Activated CD4-positive, alpha-beta T cell treated with anti-CD3 and anti-CD28 coated beads, Interleukin-2, amount 10 ng/mL, durations not matched to agents 24 days and 14 days (primary cell): ENCODE results near the gene C17orf114.
"Not testable (repeated sequence)": the region's sequence is repeated elsewhere in the genome, so short reads cannot be mapped to it uniquely, and the experiment has no call there.

Experiments used
- DNase-seq: peaks from one replicate; pipeline ENCODE4 v3.0.0; 2022
- H3K27ac Mint-ChIP-seq: one replicate; pipeline ENCODE4 v1.8.0; 2022; ENCODE audit warnings: mild to moderate bottlenecking, mixed read lengths
- H3K27me3 Mint-ChIP-seq: one replicate; pipeline ENCODE4 v1.8.0; 2022; ENCODE audit warnings: mixed read lengths
- H3K36me3 Mint-ChIP-seq: one replicate; pipeline ENCODE4 v1.8.0; 2022; ENCODE audit warnings: low read depth, mild to moderate bottlenecking, mixed read lengths
- H3K4me1 Mint-ChIP-seq: one replicate; pipeline ENCODE4 v1.8.0; 2021; ENCODE audit warnings: mixed read lengths
- H3K4me3 Mint-ChIP-seq: one replicate; pipeline ENCODE4 v1.8.0; 2022; ENCODE audit warnings: mild to moderate bottlenecking, moderate library complexity, mixed read lengths
- H3K9me3 Mint-ChIP-seq: one replicate; pipeline ENCODE4 v1.8.0; 2021; ENCODE audit warnings: mixed read lengths
- intact Hi-C: fragments of 100-400 bp; cut with micrococcal nuclease; formaldehyde crosslinking; loops from one replicate; pipeline ENCODE4 v1.15.1; 2023

The C17orf114 gene

DNA sequence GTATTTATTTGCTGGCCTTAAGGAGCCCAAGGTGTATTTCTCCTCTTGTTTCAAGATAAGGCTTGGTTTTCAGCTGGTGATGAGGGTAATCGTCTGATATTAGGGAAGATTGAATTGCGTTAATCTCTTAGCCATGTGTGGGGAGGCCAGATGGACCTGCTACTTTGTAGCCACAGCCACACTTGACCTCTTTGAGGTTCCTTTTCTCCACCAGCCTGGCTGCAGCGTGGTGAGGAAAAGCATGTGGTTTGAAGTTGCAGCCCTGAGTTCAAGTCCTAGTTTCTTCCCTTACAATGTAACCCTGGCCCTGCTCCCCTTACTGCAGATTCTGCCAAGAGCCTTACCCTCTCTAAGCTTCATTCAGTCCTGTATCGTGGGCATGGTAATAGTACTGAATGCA lies 34.1 kb upstream of the C17orf114 start:
- DNase-seq, result no peak
- no peaks in the 10 kb centered on the region for H3K9me3 Mint-ChIP-seq
- H3K4me3 Mint-ChIP-seq, result peak overlapping the region; percentile 90
- intact Hi-C loops, result loop anchor here (10.0 kb wide), 1 partner anchor 49 kb away; no protein-coding TSS in a partner anchor
- H3K36me3 Mint-ChIP-seq, result peaks cover 28% of the 10 kb centered on the region
- peaks cover 2% of the 10 kb centered on the region for H3K27me3 Mint-ChIP-seq
- H3K4me1 Mint-ChIP-seq, result peaks cover 55% of the 10 kb centered on the region
- H3K27ac Mint-ChIP-seq, result peak overlapping the region; percentile 13

DNA sequence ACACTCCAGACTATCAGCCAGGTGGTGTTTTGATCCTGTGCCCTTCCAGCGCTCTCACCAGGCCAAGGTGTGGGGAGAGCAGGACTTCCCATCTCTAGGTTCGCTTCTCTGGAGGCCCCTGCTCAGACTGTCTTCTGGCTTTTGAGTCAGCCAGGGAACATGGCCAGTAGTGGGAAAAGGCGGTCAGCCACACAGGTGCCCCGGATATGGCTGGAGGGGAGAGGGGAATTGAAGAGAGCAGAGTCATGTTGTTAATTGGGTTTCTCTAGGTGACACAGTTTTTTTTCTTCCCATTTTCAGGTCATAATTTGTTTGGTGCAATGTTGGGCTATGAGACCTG lies 32.5 kb upstream of the C17orf114 start:
- Mint-ChIP-seq H3K4me1 (peaks cover 40% of the 10 kb centered on the region), H3K4me3 (peak overlapping the region; percentile 90), H3K27ac (peak overlapping the region; percentile 83), H3K27me3 (peaks cover 2% of the 10 kb centered on the region), H3K9me3 (no peaks in the 10 kb centered on the region), H3K36me3 (peaks cover 25% of the 10 kb centered on the region)
- intact Hi-C loops, result loop anchor here (10.0 kb wide), 1 partner anchor 50 kb away; no protein-coding TSS in a partner anchor
- DNase-seq, result no peak

DNA sequence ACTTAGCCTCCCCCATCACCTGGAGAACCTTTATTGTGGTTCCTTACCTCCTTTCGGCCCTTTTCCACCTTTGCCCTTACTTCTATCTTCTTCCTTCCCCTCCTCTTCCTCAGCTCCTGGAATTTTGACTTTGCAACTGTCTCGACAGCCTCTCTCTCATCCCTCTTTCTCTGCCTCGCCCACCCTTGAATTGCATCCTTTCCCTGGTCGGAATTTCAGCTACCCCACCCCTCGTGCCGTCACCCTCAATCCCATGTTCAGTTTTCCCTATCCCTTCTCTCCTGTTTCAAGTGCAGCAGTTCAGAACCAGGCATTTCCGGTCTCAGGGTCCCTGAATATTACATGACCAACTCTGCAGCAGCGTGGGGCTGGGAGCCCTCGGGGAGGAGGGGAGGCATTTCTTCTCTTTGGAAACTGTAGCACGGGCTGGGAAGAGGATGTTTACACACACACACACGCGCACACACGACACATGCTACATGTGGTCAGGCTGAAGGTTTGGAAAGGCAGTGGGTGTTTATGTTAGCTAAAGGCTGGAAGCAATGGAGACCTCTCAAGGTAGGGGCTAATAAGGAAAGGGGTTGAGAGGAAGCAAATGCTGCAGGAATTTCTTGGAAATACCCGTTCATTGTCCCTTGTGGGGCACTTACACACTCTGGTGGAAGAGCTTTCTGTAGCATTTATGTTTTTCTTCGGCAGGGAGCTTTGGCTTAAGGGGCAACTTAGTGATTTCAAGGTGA lies 32.0 kb upstream of the C17orf114 start:
- intact Hi-C loops, result loop anchor here (1.0 to 10.0 kb wide), 3 partner anchors 44 to 124 kb away; partner anchors contain the start of gene ARRB2

DNA sequence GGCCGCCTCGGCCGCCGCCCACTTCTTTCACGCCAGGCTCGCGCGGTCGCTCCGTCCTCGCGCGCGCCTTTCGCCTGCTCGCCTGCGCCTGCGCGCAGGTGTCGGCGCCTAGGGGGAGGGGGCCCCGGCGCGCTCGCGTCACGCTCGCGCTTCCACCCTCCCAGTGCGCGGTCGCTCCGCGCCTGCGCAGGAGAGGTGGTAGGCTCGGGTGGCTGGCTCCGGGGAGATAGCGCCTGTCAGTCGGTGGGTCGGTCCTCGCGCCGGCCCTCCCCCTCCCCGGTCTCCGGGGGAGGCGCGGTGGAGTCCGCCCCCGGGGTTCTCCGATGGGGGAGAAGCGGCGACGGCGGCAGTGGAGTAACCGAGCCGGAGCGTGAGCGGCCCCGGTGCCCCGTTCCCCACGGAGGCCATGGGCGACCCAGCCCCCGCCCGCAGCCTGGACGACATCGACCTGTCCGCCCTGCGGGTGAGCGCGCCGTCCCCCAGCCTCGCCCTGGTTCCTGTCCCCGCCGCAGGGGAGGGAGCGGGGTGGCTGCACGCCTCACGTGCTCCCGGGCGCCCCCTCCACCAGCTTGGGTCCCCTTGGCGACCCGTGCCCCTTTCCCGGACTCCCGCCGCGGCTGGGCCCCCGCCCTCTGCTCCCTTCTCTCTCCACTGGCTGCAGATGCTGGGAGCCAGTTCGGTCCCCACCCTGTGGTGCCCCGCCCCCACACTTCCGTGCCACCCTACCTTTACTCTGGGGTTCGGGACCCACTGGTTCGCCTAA lies 31.2 kb upstream of the C17orf114 start, which contains the start of gene MINK1:
Gene MINK1, plus strand, starts transcription at position 163 of the 763 bp plus-strand sequence. Its CDS starts 244 bp downstream, at position 407.
- peaks cover 33% of the 10 kb centered on the region for H3K4me1 Mint-ChIP-seq
- H3K4me3 Mint-ChIP-seq, result peak within 1 kb of the TSS; percentile 90
- peaks cover 13% of the 10 kb centered on the region for H3K36me3 Mint-ChIP-seq

More for the DNA sequence above, 32.0 kb upstream of the C17orf114 start:
- peaks cover 2% of the 10 kb centered on the region for H3K27me3 Mint-ChIP-seq
- H3K4me3 Mint-ChIP-seq, result peak overlapping the region; percentile 90
- peaks cover 34% of the 10 kb centered on the region for H3K4me1 Mint-ChIP-seq
- peak; percentile 73 for DNase-seq
- peaks cover 20% of the 10 kb centered on the region for H3K36me3 Mint-ChIP-seq
- H3K27ac Mint-ChIP-seq, result peak overlapping the region; percentile 83
- H3K9me3 Mint-ChIP-seq, result no peaks in the 10 kb centered on the region

DNA sequence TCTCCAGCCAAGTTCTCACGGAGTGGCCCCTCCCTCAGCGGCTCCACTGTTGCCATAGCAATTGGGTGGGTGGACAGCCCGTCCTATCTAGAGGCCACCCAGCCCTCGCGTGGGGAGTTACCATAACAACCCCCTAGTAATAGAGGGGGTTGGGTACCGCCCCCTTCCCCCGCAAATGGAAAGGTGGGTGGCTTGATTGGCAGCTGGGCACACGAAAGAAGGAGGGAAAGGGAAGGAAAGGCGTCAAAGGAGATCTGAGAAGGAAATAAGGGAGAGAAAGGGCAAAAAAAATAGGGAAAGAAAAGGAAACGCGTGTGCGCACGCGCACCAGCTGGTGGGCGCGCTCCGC lies 30.7 kb upstream of the C17orf114 start:
- Mint-ChIP-seq H3K4me3 (peak overlapping the region; percentile 84), H3K27ac (peak overlapping the region; percentile 95), H3K4me1 (peaks cover 31% of the 10 kb centered on the region)
- not testable (repeated sequence) for H3K27me3 Mint-ChIP-seq, DNase-seq, H3K9me3 Mint-ChIP-seq, H3K36me3 Mint-ChIP-seq
- intact Hi-C loops, result loop anchor here (1.0 to 10.0 kb wide), 3 partner anchors 43 to 123 kb away; partner anchors contain the start of gene ARRB2

More for the DNA sequence above, 31.2 kb upstream of the C17orf114 start, which contains the start of gene MINK1:
- peaks cover 2% of the 10 kb centered on the region for H3K27me3 Mint-ChIP-seq
- H3K27ac Mint-ChIP-seq, result peak within 1 kb of the TSS; percentile 95
- intact Hi-C loops, result loop anchor here (1.0 to 10.0 kb wide), 3 partner anchors 43 to 123 kb away; partner anchors contain the start of gene ARRB2
- peak; percentile 97 for DNase-seq
- no peaks in the 10 kb centered on the region for H3K9me3 Mint-ChIP-seq

DNA sequence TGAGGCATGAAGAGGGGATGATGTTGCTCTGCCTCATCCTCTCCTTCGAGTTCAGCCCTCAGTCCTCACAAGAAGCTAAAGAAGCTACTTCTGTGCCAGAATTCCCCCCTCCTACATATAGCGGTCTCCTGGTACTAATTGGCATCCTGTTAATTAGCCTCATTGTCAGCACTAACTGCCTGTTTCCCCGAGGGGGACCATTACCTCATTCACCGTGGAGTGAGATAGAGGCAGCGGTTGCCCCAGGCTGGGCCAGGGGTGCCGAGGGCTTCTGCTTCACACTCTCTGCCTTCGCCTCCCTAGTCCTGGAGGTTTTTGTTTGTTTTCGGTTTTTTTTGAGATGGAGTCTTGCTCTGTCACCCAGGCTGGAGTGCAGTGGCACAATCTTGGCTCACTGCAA lies 25.3 kb upstream of the C17orf114 start:
- no peak for DNase-seq
- Mint-ChIP-seq H3K36me3 (no peaks in the 10 kb centered on the region), H3K27me3 (no peaks in the 10 kb centered on the region), H3K4me3 (no peak overlapping the region), H3K9me3 (no peaks in the 10 kb centered on the region), H3K4me1 (no peaks in the 10 kb centered on the region), H3K27ac (no peak overlapping the region)
- intact Hi-C loops, result no loop called here

DNA sequence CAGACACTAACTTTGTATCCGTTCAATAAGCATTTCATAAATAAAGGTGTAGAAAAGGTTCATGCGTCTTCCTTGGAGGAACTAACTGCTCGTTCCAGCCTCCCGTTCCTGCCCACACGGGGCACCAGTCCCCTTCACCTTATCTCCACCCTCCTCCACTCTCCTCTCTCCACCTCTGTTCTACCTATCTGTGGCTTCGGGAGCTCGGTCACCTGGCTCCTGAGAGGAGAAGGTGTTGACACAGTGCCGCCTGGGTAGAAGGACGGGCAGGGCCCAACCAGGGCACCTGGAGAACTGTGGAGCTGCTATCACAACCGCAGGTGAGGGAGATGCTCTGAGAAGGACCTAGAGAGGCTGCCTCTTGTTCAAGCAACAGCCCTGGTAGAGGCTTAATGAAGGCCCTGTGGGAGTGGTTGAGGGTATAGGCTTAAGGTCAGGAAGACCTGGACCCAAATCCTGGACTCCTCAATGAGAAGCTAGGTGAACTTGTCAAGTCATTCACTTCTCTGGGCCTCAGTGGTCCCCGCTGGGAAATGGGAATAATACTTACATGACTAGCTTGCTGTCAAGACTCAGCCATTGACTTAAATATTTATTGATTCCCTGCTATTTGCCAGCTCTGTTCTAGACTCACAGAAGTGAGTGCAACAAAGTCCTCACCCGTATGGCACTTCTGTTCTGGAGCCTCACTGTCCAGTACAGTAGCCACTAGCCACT lies 21.4 kb upstream of the C17orf114 start:
- peaks cover 2% of the 10 kb centered on the region for H3K36me3 Mint-ChIP-seq
- H3K4me3 Mint-ChIP-seq, result no peak overlapping the region
- intact Hi-C loops, result no loop called here
- no peaks in the 10 kb centered on the region for H3K9me3 Mint-ChIP-seq
- H3K4me1 Mint-ChIP-seq, result no peaks in the 10 kb centered on the region
- no peaks in the 10 kb centered on the region for H3K27me3 Mint-ChIP-seq
- no peak for DNase-seq
- H3K27ac Mint-ChIP-seq, result no peak overlapping the region

DNA sequence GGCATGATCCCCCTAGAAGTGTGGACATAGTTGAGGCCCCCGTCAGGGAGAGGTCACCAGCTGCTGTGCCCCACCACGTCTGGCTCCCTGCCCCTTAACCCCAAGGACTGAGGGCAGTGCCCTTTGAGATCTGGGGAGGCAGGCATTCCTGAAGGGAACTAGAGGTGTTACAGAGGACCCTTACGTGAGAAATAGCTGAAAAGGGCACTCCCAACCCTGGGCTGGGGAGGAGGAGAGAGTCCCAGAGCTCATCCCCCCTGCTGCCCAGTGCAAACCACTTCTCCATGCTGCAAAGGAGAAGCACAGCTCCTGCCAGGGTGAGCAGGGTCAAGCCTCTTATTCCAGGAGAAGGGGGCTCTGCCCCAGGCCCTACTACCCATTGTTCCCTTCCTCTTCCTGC lies 20.7 kb upstream of the C17orf114 start:
- H3K9me3 Mint-ChIP-seq, result no peaks in the 10 kb centered on the region
- no peaks in the 10 kb centered on the region for H3K4me1 Mint-ChIP-seq
- no peak for DNase-seq
- intact Hi-C loops, result no loop called here
- H3K36me3 Mint-ChIP-seq, result peaks cover 2% of the 10 kb centered on the region
- H3K27me3 Mint-ChIP-seq, result no peaks in the 10 kb centered on the region
- H3K4me3 Mint-ChIP-seq, result no peak overlapping the region
- no peak overlapping the region for H3K27ac Mint-ChIP-seq

DNA sequence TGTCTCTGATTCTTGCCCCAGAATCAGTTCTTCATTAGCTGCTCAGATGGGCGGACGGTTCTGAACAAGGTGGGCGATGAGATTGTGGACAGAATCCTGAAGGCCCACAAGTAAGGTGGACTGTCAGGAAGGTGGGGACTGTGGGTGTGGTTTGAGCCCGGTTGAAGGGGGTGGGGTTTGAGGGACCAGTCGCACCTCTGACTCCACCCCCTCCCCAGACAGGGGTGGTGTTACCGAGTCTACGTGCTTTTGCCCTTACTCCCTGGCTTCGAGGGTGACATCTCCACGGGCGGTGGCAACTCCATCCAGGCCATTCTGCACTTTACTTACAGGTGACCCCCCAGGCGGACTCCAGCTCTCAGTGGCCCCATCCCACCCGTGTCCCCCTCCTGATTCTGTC lies 16.1 kb upstream of the C17orf114 start:
- Mint-ChIP-seq H3K4me3 (no peak overlapping the region), H3K9me3 (no peaks in the 10 kb centered on the region), H3K4me1 (no peaks in the 10 kb centered on the region), H3K27ac (no peak overlapping the region), H3K27me3 (no peaks in the 10 kb centered on the region), H3K36me3 (peaks cover 6% of the 10 kb centered on the region)
- DNase-seq, result no peak
- intact Hi-C loops, result no loop called here

DNA sequence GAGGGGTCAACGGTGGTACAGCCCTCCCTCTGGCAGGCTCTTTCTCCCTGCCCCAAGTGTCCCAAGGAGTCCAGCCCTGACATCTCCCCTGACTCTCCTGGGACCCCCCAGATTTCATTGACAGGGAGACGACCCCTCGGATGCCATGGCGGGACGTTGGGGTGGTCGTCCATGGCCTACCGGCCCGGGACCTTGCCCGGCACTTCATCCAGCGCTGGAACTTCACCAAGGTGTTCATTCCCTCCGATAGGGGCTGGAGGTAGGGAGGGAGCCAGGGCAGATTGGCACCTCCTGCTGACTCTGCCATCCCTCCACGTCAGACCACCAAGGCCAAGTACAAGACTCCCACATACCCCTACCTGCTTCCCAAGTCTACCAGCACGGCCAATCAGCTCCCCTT lies 14.7 kb upstream of the C17orf114 start:
- no peak overlapping the region for H3K4me3 Mint-ChIP-seq
- DNase-seq, result no peak
- H3K27me3 Mint-ChIP-seq, result no peaks in the 10 kb centered on the region
- peaks cover 6% of the 10 kb centered on the region for H3K36me3 Mint-ChIP-seq
- H3K4me1 Mint-ChIP-seq, result no peaks in the 10 kb centered on the region
- H3K27ac Mint-ChIP-seq, result no peak overlapping the region
- intact Hi-C loops, result no loop called here
- no peaks in the 10 kb centered on the region for H3K9me3 Mint-ChIP-seq

DNA sequence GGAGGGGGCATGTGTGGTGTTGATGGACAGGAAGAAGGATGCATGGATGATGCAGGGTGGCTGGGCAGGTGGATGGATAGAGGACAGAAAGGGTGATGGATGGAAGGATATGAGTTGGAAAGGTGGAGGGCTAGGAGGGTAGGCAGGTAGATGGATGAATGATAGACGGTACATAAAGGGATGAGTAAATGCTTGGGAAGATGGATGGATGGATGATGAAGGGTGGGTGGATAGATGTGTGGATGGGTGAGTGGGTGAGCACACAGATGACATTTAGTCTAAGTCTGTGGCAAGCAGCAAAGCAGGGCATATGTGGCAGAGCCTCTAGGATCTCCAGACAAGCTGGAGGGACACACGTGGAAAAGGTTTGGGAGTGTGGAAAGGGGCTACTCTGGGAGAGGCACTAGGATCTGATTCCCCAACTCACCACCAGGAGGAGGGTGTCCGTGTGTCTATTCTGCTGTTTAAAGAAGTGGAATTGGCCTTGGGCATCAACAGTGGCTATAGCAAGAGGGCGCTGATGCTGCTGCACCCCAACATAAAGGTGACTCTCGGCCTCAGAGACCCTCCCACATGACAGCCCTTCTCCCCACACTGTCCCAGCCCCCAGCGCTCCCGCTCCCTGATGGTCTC lies 13.0 kb upstream of the C17orf114 start:
- Mint-ChIP-seq H3K27me3 (no peaks in the 10 kb centered on the region), H3K4me1 (no peaks in the 10 kb centered on the region), H3K27ac (no peak overlapping the region), H3K4me3 (no peak overlapping the region), H3K9me3 (no peaks in the 10 kb centered on the region), H3K36me3 (peaks cover 9% of the 10 kb centered on the region)
- DNase-seq, result no peak
- intact Hi-C loops, result no loop called here

DNA sequence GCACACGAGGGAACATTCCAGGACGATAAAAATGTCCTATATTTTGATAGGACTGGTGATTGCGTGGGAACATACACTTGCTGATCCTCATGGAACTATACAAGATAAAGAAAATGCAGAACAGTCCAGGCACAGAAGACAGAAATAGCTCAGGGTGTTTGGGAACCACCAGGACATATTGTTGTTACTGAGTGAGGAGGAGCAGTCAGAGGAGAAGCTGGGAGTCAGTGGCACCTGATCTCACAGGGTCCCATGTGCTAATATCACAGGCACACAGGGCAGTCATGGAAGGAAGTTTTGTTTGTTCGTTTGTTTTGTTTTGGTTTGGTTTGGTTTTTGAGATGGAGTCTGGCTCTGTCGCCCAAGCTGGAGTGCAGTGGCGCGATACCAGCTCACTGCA lies 10.6 kb upstream of the C17orf114 start:
- intact Hi-C loops, result no loop called here
- H3K36me3 Mint-ChIP-seq, result peaks cover 16% of the 10 kb centered on the region
- no peak overlapping the region for H3K27ac Mint-ChIP-seq

DNA sequence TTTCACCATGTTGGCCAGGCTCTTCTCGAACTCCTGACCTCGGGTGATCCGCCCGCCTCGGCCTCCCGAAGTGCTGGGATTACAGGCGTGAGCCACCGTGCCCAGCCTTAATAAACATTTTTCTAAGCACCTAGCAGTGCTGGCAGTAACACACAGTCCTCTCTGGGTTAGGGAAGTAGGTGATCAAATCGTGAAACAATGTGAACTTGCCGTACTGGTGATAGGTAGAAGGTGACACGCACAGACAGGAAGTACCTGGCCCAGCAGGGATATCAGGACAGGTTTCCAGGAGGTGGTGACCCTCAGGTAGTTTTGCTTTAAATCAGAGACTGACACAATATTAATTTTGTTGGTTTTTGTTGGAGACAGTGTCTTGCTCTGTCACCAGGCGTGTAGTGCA lies 9.3 kb upstream of the C17orf114 start:
- peaks cover 9% of the 10 kb centered on the region for H3K4me1 Mint-ChIP-seq
- intact Hi-C loops, result no loop called here
- H3K9me3 Mint-ChIP-seq, result no peaks in the 10 kb centered on the region
- no peak overlapping the region for H3K4me3 Mint-ChIP-seq
- DNase-seq, result no peak
- no peak overlapping the region for H3K27ac Mint-ChIP-seq
- no peaks in the 10 kb centered on the region for H3K27me3 Mint-ChIP-seq
- peaks cover 15% of the 10 kb centered on the region for H3K36me3 Mint-ChIP-seq

More for the DNA sequence above, 10.6 kb upstream of the C17orf114 start:
- Mint-ChIP-seq H3K9me3 (no peaks in the 10 kb centered on the region), H3K4me1 (peaks cover 6% of the 10 kb centered on the region), H3K27me3 (no peaks in the 10 kb centered on the region), H3K4me3 (no peak overlapping the region)
- DNase-seq, result no peak
